ENCODE data around the gene CUX1.
A peak's percentile ranks its signal among the peaks of the same experiment; 100 is the strongest.

Gene CUX1

GRCh38 chr7:101995121-101995520 is 177.7 kb downstream of the CUX1 start:
- no peaks in the 10 kb centered on the region for H3K9me3 Mint-ChIP-seq
- DNase-seq = no peak
- H3K27me3 Mint-ChIP-seq = no peaks in the 10 kb centered on the region
- peaks cover 20 to 23% of the 10 kb centered on the region in 2 donors for H3K4me1 Mint-ChIP-seq (ENCODE audit: low read depth in 2 of 2)
- no peak overlapping the region for H3K4me3 Mint-ChIP-seq
- peaks cover 3% of the 10 kb centered on the region for H3K36me3 Mint-ChIP-seq (ENCODE audit: insufficient read depth)
- H3K27ac Mint-ChIP-seq = no peak overlapping the region
- ATAC-seq (replicated peaks) = no peak

GRCh38 chr7:101996131-101996691 is 178.8 kb downstream of the CUX1 start:
- Mint-ChIP-seq H3K9me3 (no peaks in the 10 kb centered on the region), H3K27me3 (no peaks in the 10 kb centered on the region), H3K27ac (peak overlapping the region in 1 of 2 donors; percentile 24), H3K36me3 (ENCODE audit: insufficient read depth) (peaks cover under 1% of the 10 kb centered on the region), H3K4me3 (no peak overlapping the region), H3K4me1 (ENCODE audit: low read depth in 2 of 2) (peaks cover 20 to 23% of the 10 kb centered on the region in 2 donors)
- ATAC-seq (replicated peaks) = no peak
- no peak for DNase-seq

GRCh38 chr7:101996876-101997275 is 179.4 kb downstream of the CUX1 start:
- Mint-ChIP-seq H3K27me3 (no peaks in the 10 kb centered on the region), H3K36me3 (ENCODE audit: insufficient read depth) (no peaks in the 10 kb centered on the region), H3K9me3 (no peaks in the 10 kb centered on the region), H3K4me3 (no peak overlapping the region), H3K27ac (peak overlapping the region in 1 of 2 donors; percentile 24), H3K4me1 (ENCODE audit: low read depth in 2 of 2) (peaks cover 20 to 23% of the 10 kb centered on the region in 2 donors)
- ATAC-seq (replicated peaks) (no peak), DNase-seq (no peak)

- DNase-seq = no peak
- peaks cover 20 to 23% of the 10 kb centered on the region in 2 donors for H3K4me1 Mint-ChIP-seq (ENCODE audit: low read depth in 2 of 2)
- H3K27ac Mint-ChIP-seq = peak overlapping the region in 1 of 2 donors; percentile 23
- H3K27me3 Mint-ChIP-seq = no peaks in the 10 kb centered on the region
- H3K9me3 Mint-ChIP-seq = no peaks in the 10 kb centered on the region
- no peak for ATAC-seq (replicated peaks)
- no peaks in the 10 kb centered on the region for H3K36me3 Mint-ChIP-seq (ENCODE audit: insufficient read depth)
- H3K4me3 Mint-ChIP-seq = no peak overlapping the region
Measured at GRCh38 chr7:101998029-101998905, 180.8 kb downstream of the CUX1 start.

- DNase-seq = no peak
- peaks cover 18% of the 10 kb centered on the region in 2 donors for H3K4me1 Mint-ChIP-seq (ENCODE audit: low read depth in 2 of 2)
- no peaks in the 10 kb centered on the region for H3K36me3 Mint-ChIP-seq (ENCODE audit: insufficient read depth)
- no peak overlapping the region for H3K27ac Mint-ChIP-seq
- H3K4me3 Mint-ChIP-seq = no peak overlapping the region
- ATAC-seq (replicated peaks) = no peak
- no peaks in the 10 kb centered on the region for H3K9me3 Mint-ChIP-seq
- H3K27me3 Mint-ChIP-seq = no peaks in the 10 kb centered on the region
Measured at GRCh38 chr7:101998906-101999240, 181.4 kb downstream of the CUX1 start.

- Mint-ChIP-seq H3K9me3 (no peaks in the 10 kb centered on the region), H3K27ac (no peak overlapping the region), H3K4me1 (ENCODE audit: low read depth in 2 of 2) (peaks cover 16 to 18% of the 10 kb centered on the region in 2 donors), H3K27me3 (no peaks in the 10 kb centered on the region), H3K36me3 (ENCODE audit: insufficient read depth) (no peaks in the 10 kb centered on the region), H3K4me3 (no peak overlapping the region)
- DNase-seq = no peak
- ATAC-seq (replicated peaks) = no peak
Measured at GRCh38 chr7:101999393-101999792, 182.0 kb downstream of the CUX1 start.

GRCh38 chr7:102000123-102000522 is 182.7 kb downstream of the CUX1 start:
- H3K36me3 Mint-ChIP-seq (ENCODE audit: insufficient read depth) = no peaks in the 10 kb centered on the region
- no peak for ATAC-seq (replicated peaks)
- H3K4me3 Mint-ChIP-seq = no peak overlapping the region
- no peak overlapping the region for H3K27ac Mint-ChIP-seq
- H3K27me3 Mint-ChIP-seq = no peaks in the 10 kb centered on the region
- no peak for DNase-seq
- H3K4me1 Mint-ChIP-seq (ENCODE audit: low read depth in 2 of 2) = peaks cover 17% of the 10 kb centered on the region in 2 donors
- no peaks in the 10 kb centered on the region for H3K9me3 Mint-ChIP-seq

GRCh38 chr7:102004229-102004628 is 186.8 kb downstream of the CUX1 start:
- no peak for ATAC-seq (replicated peaks)

GRCh38 chr7:102004848-102005247 is 187.4 kb downstream of the CUX1 start:
- ATAC-seq (replicated peaks) (no peak), DNase-seq (no peak)
- H3K27ac Mint-ChIP-seq = peak overlapping the region in 1 of 2 donors; percentile 54
- H3K4me3 Mint-ChIP-seq = no peak overlapping the region
- no peaks in the 10 kb centered on the region for H3K9me3 Mint-ChIP-seq
- peaks cover 4 to 9% of the 10 kb centered on the region in 2 donors for H3K4me1 Mint-ChIP-seq (ENCODE audit: low read depth in 2 of 2)
- H3K27me3 Mint-ChIP-seq = no peaks in the 10 kb centered on the region
- peaks cover 9% of the 10 kb centered on the region for H3K36me3 Mint-ChIP-seq (ENCODE audit: insufficient read depth)

More at GRCh38 chr7:102004229-102004628, 186.8 kb downstream of the CUX1 start:
- no peaks in the 10 kb centered on the region for H3K27me3 Mint-ChIP-seq
- DNase-seq = no peak
- H3K4me1 Mint-ChIP-seq (ENCODE audit: low read depth in 2 of 2) = peaks cover 4 to 9% of the 10 kb centered on the region in 2 donors
- H3K4me3 Mint-ChIP-seq = no peak overlapping the region
- H3K36me3 Mint-ChIP-seq (ENCODE audit: insufficient read depth) = peaks cover 5% of the 10 kb centered on the region
- H3K9me3 Mint-ChIP-seq = no peaks in the 10 kb centered on the region
- H3K27ac Mint-ChIP-seq = peak overlapping the region in 1 of 2 donors; percentile 54

GRCh38 chr7:102005933-102006480 is 188.6 kb downstream of the CUX1 start:
- DNase-seq = no peak

GRCh38 chr7:102006695-102007094 is 189.3 kb downstream of the CUX1 start:
- no peak for ATAC-seq (replicated peaks)
- no peak overlapping the region for H3K27ac Mint-ChIP-seq
- no peaks in the 10 kb centered on the region for H3K9me3 Mint-ChIP-seq
- no peaks in the 10 kb centered on the region for H3K27me3 Mint-ChIP-seq
- no peak for DNase-seq
- H3K4me3 Mint-ChIP-seq = no peak overlapping the region
- H3K4me1 Mint-ChIP-seq (ENCODE audit: low read depth in 2 of 2) = peaks cover 4 to 9% of the 10 kb centered on the region in 2 donors
- H3K36me3 Mint-ChIP-seq (ENCODE audit: insufficient read depth) = peaks cover 9% of the 10 kb centered on the region

More at GRCh38 chr7:102005933-102006480, 188.6 kb downstream of the CUX1 start:
- Mint-ChIP-seq H3K27me3 (no peaks in the 10 kb centered on the region), H3K4me1 (ENCODE audit: low read depth in 2 of 2) (peaks cover 4 to 9% of the 10 kb centered on the region in 2 donors), H3K4me3 (no peak overlapping the region), H3K27ac (no peak overlapping the region), H3K36me3 (ENCODE audit: insufficient read depth) (peaks cover 9% of the 10 kb centered on the region), H3K9me3 (no peaks in the 10 kb centered on the region)
- ATAC-seq (replicated peaks) = no peak

- Mint-ChIP-seq H3K27me3 (no peaks in the 10 kb centered on the region), H3K4me1 (ENCODE audit: low read depth in 2 of 2) (peaks cover 4 to 9% of the 10 kb centered on the region in 2 donors)
- ATAC-seq (replicated peaks) = no peak
Measured at GRCh38 chr7:102008535-102009262, 191.3 kb downstream of the CUX1 start.

GRCh38 chr7:102009628-102010027 is 192.2 kb downstream of the CUX1 start:
- Mint-ChIP-seq H3K27me3 (no peaks in the 10 kb centered on the region), H3K9me3 (no peaks in the 10 kb centered on the region), H3K36me3 (ENCODE audit: insufficient read depth) (peaks cover 9% of the 10 kb centered on the region), H3K4me1 (ENCODE audit: low read depth in 2 of 2) (peaks cover 2 to 9% of the 10 kb centered on the region in 2 donors), H3K4me3 (no peak overlapping the region), H3K27ac (no peak overlapping the region)
- ATAC-seq (replicated peaks) (no peak), DNase-seq (no peak)

More at GRCh38 chr7:102008535-102009262, 191.3 kb downstream of the CUX1 start:
- Mint-ChIP-seq H3K9me3 (no peaks in the 10 kb centered on the region), H3K36me3 (ENCODE audit: insufficient read depth) (peaks cover 9% of the 10 kb centered on the region), H3K4me3 (no peak overlapping the region), H3K27ac (no peak overlapping the region)
- no peak for DNase-seq

Data from effector memory CD8-positive, alpha-beta T cell (primary cell).